Psoas muscle (tissue), 8 donors: Measurements from ENCODE around the gene ZNF549. TPM values are rescaled to one million over a fixed set of nuclear protein-coding genes. Genes with fewer than 3 reads are reported as not detected.

Experiments
- ATAC-seq, 4 donors: fragments of 200-7000 bp; cut with Tn5 transposase; one replicate each; pipeline ENCODE4 v1.9.1; 2020; ENCODE audit warnings: moderate library complexity in 3 of 4, mild to moderate bottlenecking in 2 of 4
- DNase-seq, 2 donors: peaks; one replicate each; pipeline ENCODE4 v3.0.0-alpha.2; 2020
- H3K27ac ChIP-seq: fragments of 200-600 bp; one replicate; pipeline ENCODE4 v1.8.0; 2022
- H3K27me3 ChIP-seq, 3 donors: fragments of 200-600 bp in 1 of 3; one replicate each; pipeline versions ENCODE4 v1.6.1 to v1.8.0; 2013 to 2022; ENCODE audit warnings: low read length in 2 of 3, mild to moderate bottlenecking in 2 of 3, moderate library complexity in 1 of 3; ENCODE audit not compliant: insufficient read depth in 3 of 3
- H3K36me3 ChIP-seq, 2 donors: fragments of 200-600 bp in 1 of 2; one replicate each; pipeline versions ENCODE4 v1.6.1 to v1.8.0; 2013 to 2022; ENCODE audit warnings: low read depth in 1 of 2, mild to moderate bottlenecking in 1 of 2, moderate library complexity in 1 of 2; ENCODE audit not compliant: insufficient read depth in 1 of 2
- H3K4me1 ChIP-seq: fragments of 200-600 bp; one replicate; pipeline ENCODE4 v1.8.0; 2022
- H3K4me3 ChIP-seq: fragments of 200-600 bp; one replicate; pipeline ENCODE4 v1.8.0; 2022; ENCODE audit warnings: mild to moderate bottlenecking
- H3K9me3 ChIP-seq: fragments of 200-600 bp; one replicate; pipeline ENCODE4 v1.8.0; 2022
- WGBS, 3 donors: extraction: QIAGEN DNeasy Blood & Tissue Kit; methylation state at CpG; one replicate each; pipeline versions ENCODE4 v1.1.6 to v1.1.7; 2013; 5-methylcytosine and 5-hydroxymethylcytosine counted together
- intact Hi-C, 2 donors: fragments of 100-400 bp; cut with DNase I; formaldehyde crosslinking; loops; one replicate each; pipeline versions ENCODE4 v1.11.0 to v1.14.2; 2022
- polyA plus RNA-seq, 3 donors: library from polyadenylated mRNA; stranded (reverse); fragments of 200-250 nt; gene quantifications; one replicate each; pipeline ENCODE4 v1.2.3, GENCODE V29; 2013
- total RNA-seq, 4 donors: library from RNA; stranded (reverse); fragmentation: NEBNext Ultra II Directional in 2 of 4; extraction: Animal tissue kit (Norgen Biotek cat#: 25700) in 2 of 4; gene quantifications; one replicate each; pipeline versions ENCODE4 v1.2.1 to v1.2.4, GENCODE V29; 2021 to 2023
- TF ChIP-seq, protein P1 (sequence below): fragments of 200-600 bp; IDR thresholded peaks from one replicate; pipeline ENCODE4 v1.8.0; 2022; ENCODE audit warnings: antibody characterized with exemption
- donor health status: healthy with polysubstance abuse.
- donor health status: DM: no; HTN: no; CAD: no; lungs with moderate emphysema.
- donor health status: Bipolar disorder and iron deficiency.
- donor health status: healthy.
- donor health status: DM: yes; HTN: yes; CAD: no.
- donor health status: DM: no; HTN: no; CAD: no.
- donor health status: DM: no; HTN: no; CAD: no.
- donor health status: DM: yes; HTN: yes; CAD: no.

ZNF549 gene
- total and polyA plus RNA-seq, 7 donors = 1.4 to 4.6 (median 2.4) TPM

- Histone ChIP-seq H3K27me3 (no peaks in the 10 kb centered on the region), H3K4me3 (no peak overlapping the region), H3K36me3 (peaks cover 48 to 76% of the 10 kb centered on the region in 2 donors), H3K27ac (no peak overlapping the region), H3K9me3 (peaks cover 96% of the 10 kb centered on the region), H3K4me1 (no peaks in the 10 kb centered on the region)
- intact Hi-C loops = no loop called here
- ATAC-seq = no peak
- 97 to 99% (median 98%) methylated on average over 7 of the region's 7 CpGs for WGBS, 3 donors
- no peak for DNase-seq
- TF ChIP-seq, protein P1, sequence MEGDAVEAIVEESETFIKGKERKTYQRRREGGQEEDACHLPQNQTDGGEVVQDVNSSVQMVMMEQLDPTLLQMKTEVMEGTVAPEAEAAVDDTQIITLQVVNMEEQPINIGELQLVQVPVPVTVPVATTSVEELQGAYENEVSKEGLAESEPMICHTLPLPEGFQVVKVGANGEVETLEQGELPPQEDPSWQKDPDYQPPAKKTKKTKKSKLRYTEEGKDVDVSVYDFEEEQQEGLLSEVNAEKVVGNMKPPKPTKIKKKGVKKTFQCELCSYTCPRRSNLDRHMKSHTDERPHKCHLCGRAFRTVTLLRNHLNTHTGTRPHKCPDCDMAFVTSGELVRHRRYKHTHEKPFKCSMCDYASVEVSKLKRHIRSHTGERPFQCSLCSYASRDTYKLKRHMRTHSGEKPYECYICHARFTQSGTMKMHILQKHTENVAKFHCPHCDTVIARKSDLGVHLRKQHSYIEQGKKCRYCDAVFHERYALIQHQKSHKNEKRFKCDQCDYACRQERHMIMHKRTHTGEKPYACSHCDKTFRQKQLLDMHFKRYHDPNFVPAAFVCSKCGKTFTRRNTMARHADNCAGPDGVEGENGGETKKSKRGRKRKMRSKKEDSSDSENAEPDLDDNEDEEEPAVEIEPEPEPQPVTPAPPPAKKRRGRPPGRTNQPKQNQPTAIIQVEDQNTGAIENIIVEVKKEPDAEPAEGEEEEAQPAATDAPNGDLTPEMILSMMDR = no peak
Measured at GRCh38 chr19:57537953-57538547, 10.9 kb downstream of the ZNF549 start.

DNA sequence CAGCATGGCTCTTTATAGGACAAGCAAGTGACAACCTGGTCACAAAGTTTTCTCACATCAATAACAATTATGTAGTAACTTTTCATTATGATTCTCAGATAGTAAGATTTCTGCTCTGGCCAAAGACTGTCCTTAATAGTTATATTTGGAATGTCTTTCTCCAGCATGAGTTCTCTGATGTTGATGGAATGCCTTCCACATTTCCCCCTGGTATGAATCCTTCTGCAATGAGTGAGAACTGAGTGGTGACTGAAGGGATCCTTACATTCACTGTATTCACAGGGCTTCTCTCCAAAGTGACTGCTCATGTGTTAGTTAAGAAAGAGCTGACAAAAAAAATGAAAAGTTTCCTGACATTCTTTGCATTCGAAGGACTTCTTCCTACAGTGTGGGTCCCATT lies 19.4 kb downstream of the ZNF549 start:
- ATAC-seq (no peak), DNase-seq (no peak)
- Histone ChIP-seq H3K27ac (no peak overlapping the region), H3K36me3 (peaks cover 37 to 86% of the 10 kb centered on the region in 2 donors), H3K9me3 (peaks cover 97% of the 10 kb centered on the region), H3K27me3 (no peaks in the 10 kb centered on the region), H3K4me3 (no peak overlapping the region), H3K4me1 (no peaks in the 10 kb centered on the region)
- intact Hi-C loops = no loop called here
- 97 to 100% (median 99%) methylated on average over 1 of the region's 1 CpG for WGBS, 3 donors
- TF ChIP-seq, protein P1 = no peak

DNA sequence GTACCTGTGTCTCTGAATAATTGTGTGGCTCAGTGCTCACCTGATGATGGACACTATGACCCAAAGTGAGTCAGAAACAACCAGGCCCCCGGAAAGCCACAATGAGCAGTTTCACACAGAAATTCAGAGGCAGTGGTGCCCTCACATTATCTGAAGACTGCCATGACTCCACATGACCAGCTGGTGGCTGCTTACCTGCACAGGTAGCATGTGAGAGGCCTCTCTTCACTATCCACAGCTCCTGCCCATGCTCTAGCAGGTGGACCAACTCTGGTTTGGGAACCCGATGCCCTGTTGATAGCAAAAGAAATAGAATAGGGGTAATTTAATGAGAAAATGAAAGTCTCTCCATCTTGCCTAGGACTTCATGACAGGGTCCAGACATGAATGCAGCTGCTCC lies 25.3 kb downstream of the ZNF549 start:
- no peaks in the 10 kb centered on the region for H3K4me1 ChIP-seq
- H3K9me3 ChIP-seq = peaks cover 58% of the 10 kb centered on the region
- H3K4me3 ChIP-seq = no peak overlapping the region

DNA sequence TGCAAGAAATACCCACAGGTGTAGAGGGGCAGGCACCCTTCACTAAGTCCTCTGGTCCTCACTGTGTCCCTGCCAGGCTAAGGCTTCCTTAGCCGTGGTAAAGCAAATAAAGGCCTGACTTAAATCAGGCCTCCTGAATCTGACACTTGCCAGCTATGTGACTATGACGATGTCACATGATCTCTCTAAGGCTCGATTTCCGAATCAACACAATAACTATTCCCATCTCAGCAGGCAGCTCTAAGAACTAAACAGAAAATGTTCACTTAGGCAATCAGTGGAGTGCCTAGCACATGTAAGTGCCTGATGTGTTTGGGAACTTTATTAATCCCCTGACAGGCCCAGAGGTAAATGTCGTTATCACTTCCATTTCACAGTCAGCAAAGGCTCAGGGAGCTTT lies 30.5 kb downstream of the ZNF549 start:
- intact Hi-C loops = no loop called here
- Histone ChIP-seq H3K36me3 (peaks cover 6 to 36% of the 10 kb centered on the region in 2 donors), H3K27ac (no peak overlapping the region), H3K9me3 (peaks cover 18% of the 10 kb centered on the region), H3K27me3 (no peaks in the 10 kb centered on the region), H3K4me1 (peaks cover 11% of the 10 kb centered on the region), H3K4me3 (no peak overlapping the region)
- DNase-seq (no peak), ATAC-seq (no peak)
- TF ChIP-seq, protein P1 = no peak
- WGBS, 3 donors = 49 to 60% (median 57%) methylated on average over 5 of the region's 5 CpGs

More for the DNA sequence above, 25.3 kb downstream of the ZNF549 start:
- ATAC-seq = no peak
- peaks cover 28 to 87% of the 10 kb centered on the region in 2 donors for H3K36me3 ChIP-seq
- no peak overlapping the region for H3K27ac ChIP-seq
- WGBS, 3 donors = 95 to 98% (median 97%) methylated on average over 2 of the region's 2 CpGs
- no peaks in the 10 kb centered on the region for H3K27me3 ChIP-seq
- TF ChIP-seq, protein P1 = no peak
- intact Hi-C loops = no loop called here
- DNase-seq = no peak

GRCh38 chr19:57558525-57558924 lies 31.4 kb downstream of the ZNF549 start:
- Histone ChIP-seq H3K9me3 (peaks cover 18% of the 10 kb centered on the region), H3K4me1 (peaks cover 11% of the 10 kb centered on the region), H3K36me3 (peaks cover 6 to 27% of the 10 kb centered on the region in 2 donors), H3K27me3 (no peaks in the 10 kb centered on the region), H3K27ac (no peak overlapping the region), H3K4me3 (peak overlapping the region; percentile 96)
- intact Hi-C loops = no loop called here
- DNase-seq (no peak), ATAC-seq (no peak)
- 30 to 35% (median 33%) methylated on average over 6 of the region's 6 CpGs for WGBS, 3 donors
- TF ChIP-seq, protein P1 = no peak
